Measurements from ENCODE around the gene GIMAP6.

DNA sequence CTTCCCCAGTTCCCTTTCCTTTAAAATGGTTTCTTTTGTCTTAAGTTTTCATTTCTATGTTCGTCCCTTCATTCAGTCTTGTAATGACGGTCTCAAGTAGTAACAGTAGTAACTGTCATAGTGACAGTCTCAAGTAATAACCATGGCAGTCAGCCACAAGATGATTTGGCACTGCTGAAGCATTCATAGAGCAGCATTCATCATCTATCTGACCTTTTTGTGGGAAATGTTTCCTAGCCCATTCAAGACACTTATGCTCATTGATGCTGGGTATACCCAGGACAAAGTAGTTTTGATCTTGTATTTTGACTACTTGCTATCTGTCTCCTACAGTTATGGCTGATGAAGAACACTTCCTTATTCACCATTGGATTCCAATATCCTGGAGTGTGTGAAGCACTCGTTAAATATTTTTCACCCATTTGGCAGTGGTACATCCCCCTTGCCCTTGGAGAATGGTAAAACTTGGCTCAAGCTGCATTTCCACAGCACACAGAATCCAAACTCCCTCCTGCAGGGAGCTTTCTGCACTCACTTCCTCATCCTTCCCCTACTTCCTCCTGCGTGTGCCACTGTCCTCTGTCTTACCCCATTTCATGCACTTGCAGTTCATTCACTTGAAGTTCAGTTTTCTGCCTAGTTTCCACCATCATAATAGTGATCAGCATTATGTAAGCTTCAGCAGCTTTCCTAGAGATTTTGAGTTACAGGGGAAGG is 46.0 kb downstream of the GIMAP6 start:
- TF ChIP-seq, protein P1, sequence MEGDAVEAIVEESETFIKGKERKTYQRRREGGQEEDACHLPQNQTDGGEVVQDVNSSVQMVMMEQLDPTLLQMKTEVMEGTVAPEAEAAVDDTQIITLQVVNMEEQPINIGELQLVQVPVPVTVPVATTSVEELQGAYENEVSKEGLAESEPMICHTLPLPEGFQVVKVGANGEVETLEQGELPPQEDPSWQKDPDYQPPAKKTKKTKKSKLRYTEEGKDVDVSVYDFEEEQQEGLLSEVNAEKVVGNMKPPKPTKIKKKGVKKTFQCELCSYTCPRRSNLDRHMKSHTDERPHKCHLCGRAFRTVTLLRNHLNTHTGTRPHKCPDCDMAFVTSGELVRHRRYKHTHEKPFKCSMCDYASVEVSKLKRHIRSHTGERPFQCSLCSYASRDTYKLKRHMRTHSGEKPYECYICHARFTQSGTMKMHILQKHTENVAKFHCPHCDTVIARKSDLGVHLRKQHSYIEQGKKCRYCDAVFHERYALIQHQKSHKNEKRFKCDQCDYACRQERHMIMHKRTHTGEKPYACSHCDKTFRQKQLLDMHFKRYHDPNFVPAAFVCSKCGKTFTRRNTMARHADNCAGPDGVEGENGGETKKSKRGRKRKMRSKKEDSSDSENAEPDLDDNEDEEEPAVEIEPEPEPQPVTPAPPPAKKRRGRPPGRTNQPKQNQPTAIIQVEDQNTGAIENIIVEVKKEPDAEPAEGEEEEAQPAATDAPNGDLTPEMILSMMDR (IDR thresholded peaks at IDR 0.05), result no peak
- no peak for TF ChIP-seq POLR2A (IDR thresholded peaks at IDR 0.05)
- no peak for TF ChIP-seq EP300 (IDR thresholded peaks at IDR 0.05)

Measured in tibial nerve (tissue), 4 donors.